PFSK-1 (cell line): ENCODE data around the gene PTPN5.

Experiments used
- FOXP2 ChIP-seq: optimal IDR thresholded peaks from 2 replicates; pipeline ENCODE3; 2011; ENCODE audit warnings: borderline replicate concordance, control low read depth, inconsistent platforms; ENCODE audit not compliant: insufficient read depth; ENCODE audit errors: extremely low read length, extremely low read depth
- POLR2AphosphoS5 ChIP-seq: IDR thresholded peaks from 2 replicates; pipeline ENCODE4 v1.6.1; 2012; ENCODE audit warnings: low read depth, mild to moderate bottlenecking, control low read depth, low read length, moderate library complexity
- SIN3A ChIP-seq: IDR thresholded peaks from 2 replicates; pipeline ENCODE4 v1.6.1; 2012; ENCODE audit warnings: mild to moderate bottlenecking, low read length, moderate library complexity, borderline replicate concordance; ENCODE audit not compliant: insufficient read depth
- TAF1 ChIP-seq: IDR thresholded peaks from 2 replicates; pipeline ENCODE4 v1.6.1; 2012; ENCODE audit warnings: low read length, control low read depth, borderline replicate concordance; ENCODE audit not compliant: insufficient read depth
- TF ChIP-seq, protein P1 (sequence below), 2 experiments: IDR thresholded peaks; 2 replicates each; pipeline versions ENCODE4 v1.6.1 to v1.8.0; 2011 to 2012; ENCODE audit warnings: low read depth in 2 of 2, low read length in 2 of 2, control low read depth in 1 of 2, inconsistent platforms in 1 of 2, mild to moderate bottlenecking in 1 of 2, moderate library complexity in 1 of 2; ENCODE audit not compliant: insufficient read depth in 1 of 2

DNA sequence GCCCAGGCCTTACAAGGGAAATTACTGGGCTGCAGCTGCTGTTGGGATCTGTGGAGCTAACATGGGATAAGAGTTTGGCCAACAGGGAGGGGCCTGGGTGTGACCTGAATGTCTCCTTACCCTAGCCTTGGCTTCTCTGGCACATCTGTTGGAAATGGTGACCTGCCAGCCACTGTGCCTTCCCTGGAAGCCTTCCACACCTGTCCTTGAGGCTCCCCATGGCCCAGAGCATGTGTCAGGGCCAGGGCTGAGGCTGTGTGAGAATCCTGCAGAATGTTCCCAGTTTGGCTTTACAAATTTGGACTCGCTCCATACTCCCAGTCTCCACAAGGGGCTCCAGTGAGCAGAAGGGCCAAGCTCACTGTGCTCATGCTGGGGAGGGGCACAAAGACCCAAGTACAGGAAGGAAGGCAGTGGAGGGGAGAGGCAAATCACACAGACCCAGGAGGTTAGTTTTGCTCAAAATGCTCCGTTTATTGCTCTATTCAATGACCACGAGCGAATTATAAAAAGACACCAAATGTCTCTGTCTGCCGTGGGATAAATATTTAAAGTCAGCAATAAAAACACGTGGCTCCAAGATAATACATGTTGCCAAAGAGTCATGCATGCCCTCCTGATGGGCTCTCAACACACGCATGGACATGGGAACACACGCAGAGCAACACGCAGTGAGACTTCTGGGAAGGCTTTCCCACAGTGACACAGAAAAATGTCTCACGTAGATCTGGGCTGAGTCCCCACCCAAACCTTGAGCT, 63.9 kb downstream of the PTPN5 start:
- TF ChIP-seq TAF1 (no peak), POLR2AphosphoS5 (no peak), SIN3A (no peak), FOXP2 (no peak)
- TF ChIP-seq, protein P1, sequence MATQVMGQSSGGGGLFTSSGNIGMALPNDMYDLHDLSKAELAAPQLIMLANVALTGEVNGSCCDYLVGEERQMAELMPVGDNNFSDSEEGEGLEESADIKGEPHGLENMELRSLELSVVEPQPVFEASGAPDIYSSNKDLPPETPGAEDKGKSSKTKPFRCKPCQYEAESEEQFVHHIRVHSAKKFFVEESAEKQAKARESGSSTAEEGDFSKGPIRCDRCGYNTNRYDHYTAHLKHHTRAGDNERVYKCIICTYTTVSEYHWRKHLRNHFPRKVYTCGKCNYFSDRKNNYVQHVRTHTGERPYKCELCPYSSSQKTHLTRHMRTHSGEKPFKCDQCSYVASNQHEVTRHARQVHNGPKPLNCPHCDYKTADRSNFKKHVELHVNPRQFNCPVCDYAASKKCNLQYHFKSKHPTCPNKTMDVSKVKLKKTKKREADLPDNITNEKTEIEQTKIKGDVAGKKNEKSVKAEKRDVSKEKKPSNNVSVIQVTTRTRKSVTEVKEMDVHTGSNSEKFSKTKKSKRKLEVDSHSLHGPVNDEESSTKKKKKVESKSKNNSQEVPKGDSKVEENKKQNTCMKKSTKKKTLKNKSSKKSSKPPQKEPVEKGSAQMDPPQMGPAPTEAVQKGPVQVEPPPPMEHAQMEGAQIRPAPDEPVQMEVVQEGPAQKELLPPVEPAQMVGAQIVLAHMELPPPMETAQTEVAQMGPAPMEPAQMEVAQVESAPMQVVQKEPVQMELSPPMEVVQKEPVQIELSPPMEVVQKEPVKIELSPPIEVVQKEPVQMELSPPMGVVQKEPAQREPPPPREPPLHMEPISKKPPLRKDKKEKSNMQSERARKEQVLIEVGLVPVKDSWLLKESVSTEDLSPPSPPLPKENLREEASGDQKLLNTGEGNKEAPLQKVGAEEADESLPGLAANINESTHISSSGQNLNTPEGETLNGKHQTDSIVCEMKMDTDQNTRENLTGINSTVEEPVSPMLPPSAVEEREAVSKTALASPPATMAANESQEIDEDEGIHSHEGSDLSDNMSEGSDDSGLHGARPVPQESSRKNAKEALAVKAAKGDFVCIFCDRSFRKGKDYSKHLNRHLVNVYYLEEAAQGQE (IDR thresholded peaks at IDR 0.05; ENCODE audit: insufficient read depth in 1 of 2, low read depth in 2 of 2, low read length in 2 of 2), result no peak
